Ammon's horn (tissue), 1 donor: ENCODE data around the gene ATP5F1B.
A peak's percentile ranks its signal among the peaks of the same experiment; 100 is the strongest.

ENCODE experiments used
- DNase-seq: peaks from one replicate; pipeline ENCODE4 v3.0.0-alpha.2; 2016; ENCODE audit warnings: low spot score

Gene ATP5F1B

DNA sequence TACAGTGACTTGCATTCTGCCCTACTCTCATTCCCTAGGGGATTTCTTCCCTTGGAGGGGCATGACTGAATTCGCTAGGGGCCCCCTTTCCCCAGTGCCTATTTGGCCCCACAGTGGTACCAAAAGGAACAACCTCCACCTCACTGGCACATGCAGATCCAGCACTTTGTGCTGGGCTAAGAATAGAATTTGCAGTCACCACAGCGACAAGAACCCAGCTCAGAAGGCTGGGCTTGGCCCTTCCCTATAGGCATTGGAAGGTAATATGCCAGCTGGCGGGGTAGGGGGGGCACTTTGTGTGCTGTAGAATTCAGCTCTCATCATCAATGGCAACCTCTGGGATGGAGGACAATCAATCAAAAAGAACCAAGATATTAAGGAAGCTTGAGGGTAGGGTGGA, 29.5 kb downstream of the ATP5F1B start:
- DNase-seq = no peak

DNA sequence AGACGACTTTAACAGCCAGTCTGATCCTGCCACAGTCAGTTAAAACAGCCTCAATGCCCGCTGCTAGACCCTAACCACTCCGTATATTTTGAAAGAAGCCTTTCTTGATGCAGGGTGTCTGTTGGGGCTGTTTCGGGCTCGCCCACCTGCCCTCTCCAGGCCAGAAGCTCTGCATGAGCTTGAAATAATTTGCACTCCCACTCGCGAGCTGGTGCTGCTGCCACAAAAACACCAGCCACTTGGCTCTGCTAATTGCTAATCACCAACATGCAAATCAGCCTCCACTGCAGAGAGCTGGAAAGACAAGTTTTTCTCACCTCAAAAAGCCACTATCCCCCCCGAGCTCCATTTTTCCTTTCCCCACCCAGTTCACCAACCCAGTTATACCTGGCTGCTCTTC, 31.2 kb downstream of the ATP5F1B start:
- peak; percentile 71 for DNase-seq

- no peak for DNase-seq
These were observed 41.4 kb downstream of the ATP5F1B start for GRCh38 chr12:56604355-56604754.

- DNase-seq = no peak
These were observed 43.5 kb downstream of the ATP5F1B start for GRCh38 chr12:56602239-56602638.

DNA sequence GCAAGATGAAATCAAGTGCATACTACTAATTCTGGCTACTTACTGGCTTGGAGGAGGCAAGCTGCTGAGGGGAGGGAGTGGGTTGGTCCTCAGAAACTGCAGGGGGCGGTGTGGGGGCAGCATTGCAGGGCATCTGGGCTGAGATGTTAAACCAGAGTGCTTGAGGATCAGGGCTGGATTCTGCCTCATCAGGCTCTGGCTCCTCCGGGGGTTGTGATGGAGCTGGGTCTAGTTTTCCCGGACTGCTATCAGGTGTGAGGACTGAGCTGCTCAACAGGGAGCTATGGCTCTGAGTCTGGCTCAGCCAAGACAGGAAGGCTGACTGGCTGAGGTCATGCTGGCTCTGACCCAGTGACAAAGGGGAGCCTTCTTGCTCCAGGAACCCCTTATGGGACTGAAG, 44.3 kb downstream of the ATP5F1B start:
- no peak for DNase-seq

GRCh38 chr12:56600753-56601152, 45.0 kb downstream of the ATP5F1B start:
- no peak for DNase-seq

DNA sequence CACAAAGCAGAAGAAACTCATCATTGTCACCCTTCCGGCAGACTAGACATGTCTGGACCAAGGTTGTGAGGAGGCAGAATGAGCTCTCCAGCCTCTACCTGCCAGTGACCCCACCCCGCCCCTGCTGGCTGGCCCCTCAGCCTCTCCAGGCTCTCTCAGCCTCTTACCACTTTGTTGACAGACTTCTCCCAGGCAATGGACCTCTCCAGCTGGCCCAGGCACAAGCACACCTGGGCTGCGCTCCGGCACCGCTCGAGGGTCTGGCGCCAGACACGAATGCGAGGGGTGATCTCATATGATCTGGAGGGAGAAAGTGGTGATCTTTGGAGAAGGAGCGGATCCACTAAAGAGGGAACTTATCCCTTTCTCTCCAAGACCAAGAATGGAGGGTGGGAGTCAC, 46.0 kb downstream of the ATP5F1B start:
- DNase-seq = no peak

DNA sequence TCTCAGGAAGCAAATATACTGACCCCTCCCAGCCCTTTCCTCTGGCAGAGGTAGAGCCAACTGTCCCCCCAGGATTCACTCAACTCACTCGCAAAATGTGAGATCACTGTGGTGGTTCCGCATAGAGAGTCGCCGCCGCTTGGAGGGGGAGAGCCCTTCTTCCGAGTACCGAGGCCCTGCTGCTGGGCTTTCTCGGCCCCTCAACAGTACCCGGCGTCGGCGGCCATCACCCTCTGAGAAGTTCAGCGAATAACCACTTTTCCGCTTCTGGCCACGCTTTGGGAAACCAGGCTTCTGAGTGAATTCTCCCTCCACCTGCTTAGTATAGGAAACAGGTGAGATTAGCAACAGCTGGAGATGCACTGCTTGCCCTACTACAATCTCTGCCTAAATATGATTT, 46.7 kb downstream of the ATP5F1B start:
- DNase-seq = no peak

GRCh38 chr12:56596815-56597214, 49.0 kb downstream of the ATP5F1B start:
- no peak for DNase-seq

- DNase-seq = peak; percentile 69
These were observed 51.7 kb downstream of the ATP5F1B start for GRCh38 chr12:56593909-56594621.

GRCh38 chr12:56591961-56592360, 53.8 kb downstream of the ATP5F1B start:
- DNase-seq = peak; percentile 25

- no peak for DNase-seq
These were observed 54.7 kb downstream of the ATP5F1B start for GRCh38 chr12:56591126-56591525.

DNA sequence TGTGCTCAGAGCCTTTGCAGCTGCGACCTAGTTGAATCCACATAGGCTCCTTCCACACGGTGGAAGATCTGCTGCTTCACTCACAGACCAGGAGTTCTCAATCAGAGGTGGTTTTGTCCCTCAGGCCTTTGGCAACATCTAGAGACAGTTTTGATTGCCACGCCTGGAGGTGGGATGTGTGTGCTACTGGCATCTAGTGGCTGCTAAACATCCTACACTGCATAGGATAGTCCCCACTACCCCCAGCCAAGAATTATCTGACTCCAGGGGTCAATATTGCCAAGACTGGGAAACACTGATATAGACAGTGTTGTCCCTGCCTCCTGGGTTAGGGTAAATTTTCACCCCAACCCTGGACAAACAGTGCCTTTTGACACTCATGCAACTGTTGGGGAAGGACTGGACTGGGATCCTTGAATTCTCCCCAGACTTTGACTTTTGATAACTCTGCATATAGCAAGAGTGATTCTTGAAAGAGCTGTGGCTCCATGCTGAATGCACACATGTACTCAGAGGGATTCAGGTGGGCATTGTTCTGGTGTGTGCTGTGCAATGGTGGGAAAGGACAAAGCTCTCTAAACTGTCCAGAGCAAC, 55.5 kb downstream of the ATP5F1B start:
- DNase-seq = no peak

- no peak for DNase-seq
These were observed 56.0 kb downstream of the ATP5F1B start for GRCh38 chr12:56589783-56590182.
